OCI-LY7 (cell line): Measurements from ENCODE around the gene TRIM59. TPM values are rescaled to one million over a fixed set of nuclear protein-coding genes. Genes with fewer than 3 reads are reported as not detected.

ENCODE experiments used
- BruUV-seq: library from RNA; stranded (reverse); fragments of 400-500 nt; replicated peaks from 2 replicates; lab custom pipeline; 2021; lab: Mats Ljungman, UMichigan
- CTCF ChIA-PET: fragments of 300-600 bp; sonication (Branson Sonifier 250); formaldehyde crosslinking; loops from one replicate; lab custom pipeline; 2022; ENCODE audit warnings: antibody characterized with exemption; ENCODE audit not compliant: unreplicated experiment; lab: Charles Lee
- POLR2A ChIA-PET: fragments of 300-600 bp; sonication (Branson Sonifier 250); formaldehyde crosslinking; loops from one replicate; lab custom pipeline; 2022; ENCODE audit warnings: antibody characterized with exemption; lab: Charles Lee
- DNase-seq: peaks from one replicate; pipeline ENCODE4 v3.0.0-alpha.2; 2015; ENCODE audit warnings: low spot score
- H2AFZ ChIP-seq: fragments of 200-600 bp; sonication (generic), shearing (Covaris generic); 2 replicates; pipeline ENCODE4 v1.6.1; 2014; ENCODE audit warnings: mild to moderate bottlenecking, antibody characterized with exemption, low read length, moderate library complexity
- H3K27ac ChIP-seq: fragments of 200-600 bp; sonication (generic); 2 replicates; pipeline ENCODE4 v1.5.1; 2014; ENCODE audit warnings: mixed run types, low read depth, mild to moderate bottlenecking, moderate library complexity, low read length, inconsistent platforms; ENCODE audit not compliant: poor library complexity, severe bottlenecking
- H3K36me3 ChIP-seq: fragments of 200-600 bp; sonication (generic); 2 replicates; pipeline ENCODE4 v1.6.1; 2014; ENCODE audit warnings: mild to moderate bottlenecking, antibody characterized with exemption, low read length, moderate library complexity, mixed read lengths; ENCODE audit not compliant: insufficient read depth
- H3K4me1 ChIP-seq: fragments of 200-600 bp; sonication (generic); 2 replicates; pipeline ENCODE4 v1.5.1; 2014; ENCODE audit warnings: mild to moderate bottlenecking, low read length; ENCODE audit not compliant: insufficient read depth, poor library complexity, severe bottlenecking
- H3K4me2 ChIP-seq: fragments of 200-600 bp; sonication (generic); 2 replicates; pipeline ENCODE4 v1.6.1; 2014; ENCODE audit warnings: mild to moderate bottlenecking, low read length
- H3K4me3 ChIP-seq: fragments of 200-600 bp; sonication (generic); 2 replicates; pipeline ENCODE4 v1.5.1; 2014; ENCODE audit warnings: mild to moderate bottlenecking, low read depth, low read length; ENCODE audit not compliant: poor library complexity, severe bottlenecking
- H3K79me2 ChIP-seq: fragments of 200-600 bp; sonication (generic); 2 replicates; pipeline ENCODE4 v1.6.1; 2016; ENCODE audit warnings: low read depth, mild to moderate bottlenecking, low read length, moderate library complexity, mixed read lengths; ENCODE audit not compliant: insufficient read depth
- H3K9me2 ChIP-seq: fragments of 200-600 bp; sonication (generic); 2 replicates; pipeline ENCODE4 v1.6.1; 2016; ENCODE audit warnings: mild to moderate bottlenecking, low read length, mixed read lengths; ENCODE audit not compliant: insufficient read depth
- H3K9me3 ChIP-seq: fragments of 200-600 bp; sonication (generic); 2 replicates; pipeline ENCODE4 v1.6.1; 2014; ENCODE audit warnings: mild to moderate bottlenecking, mixed run types, low read length, mixed read lengths
- H4K20me1 ChIP-seq: fragments of 200-600 bp; sonication (generic); 2 replicates; pipeline ENCODE4 v1.6.1; 2014; ENCODE audit warnings: mild to moderate bottlenecking, antibody characterized with exemption, low read length, moderate library complexity, mixed read lengths; ENCODE audit not compliant: insufficient read depth
- EZH2phosphoT487 ChIP-seq: fragments of 200-600 bp; sonication (generic); IDR thresholded peaks from 2 replicates; pipeline ENCODE4 v1.6.1; 2018; ENCODE audit warnings: low read depth, borderline replicate concordance, mild to moderate bottlenecking, mixed run types, antibody characterized with exemption, low read length, moderate library complexity, mixed read lengths
- intact Hi-C: fragments of 100-400 bp; cut with micrococcal nuclease; formaldehyde crosslinking; loops from one replicate; pipeline ENCODE4 v1.10.0; 2022; ENCODE audit not compliant: unreplicated experiment
- total RNA-seq, 2 experiments: library from RNA; depleted of rRNA in 1 of 2; stranded (reverse); fragments of >200 nt in 1 of 2; shearing (Covaris generic) in 1 of 2; gene quantifications; 2 replicates each; pipeline ENCODE4 v1.2.3, GENCODE V29; 2014 to 2022
- TF ChIP-seq, protein P1 (sequence below): fragments of 200-600 bp; sonication (generic); conservative IDR thresholded peaks from 2 replicates; pipeline ENCODE4 v1.5.1; 2014; ENCODE audit warnings: mild to moderate bottlenecking, antibody characterized with exemption, low read length, moderate library complexity, mixed read lengths

TRIM59 gene
- total RNA-seq, 2 experiments from 2014 or later = 28.7 to 46.9 TPM

DNA sequence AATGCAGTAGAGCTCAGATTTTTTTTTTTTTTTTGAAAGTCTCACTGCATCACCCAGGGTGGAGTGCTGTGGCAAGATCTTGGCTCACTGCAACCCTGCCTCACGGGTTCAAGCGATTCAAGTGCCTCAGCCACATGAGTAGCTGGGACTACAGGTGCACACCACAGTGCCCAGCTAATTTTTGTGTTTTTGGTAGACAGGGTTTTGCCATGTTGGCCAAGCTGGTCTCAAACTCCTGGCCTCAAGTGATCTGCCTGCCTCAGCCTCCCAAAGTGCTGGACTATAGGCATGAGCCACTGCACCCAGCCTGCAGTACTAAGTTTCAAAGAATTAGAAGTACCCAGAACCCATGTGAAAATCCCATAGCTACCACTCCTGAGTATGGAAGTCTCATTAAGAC is 14.5 kb downstream of the TRIM59 start:
- no peak for TF ChIP-seq EZH2phosphoT487
- TF ChIP-seq, protein P1, sequence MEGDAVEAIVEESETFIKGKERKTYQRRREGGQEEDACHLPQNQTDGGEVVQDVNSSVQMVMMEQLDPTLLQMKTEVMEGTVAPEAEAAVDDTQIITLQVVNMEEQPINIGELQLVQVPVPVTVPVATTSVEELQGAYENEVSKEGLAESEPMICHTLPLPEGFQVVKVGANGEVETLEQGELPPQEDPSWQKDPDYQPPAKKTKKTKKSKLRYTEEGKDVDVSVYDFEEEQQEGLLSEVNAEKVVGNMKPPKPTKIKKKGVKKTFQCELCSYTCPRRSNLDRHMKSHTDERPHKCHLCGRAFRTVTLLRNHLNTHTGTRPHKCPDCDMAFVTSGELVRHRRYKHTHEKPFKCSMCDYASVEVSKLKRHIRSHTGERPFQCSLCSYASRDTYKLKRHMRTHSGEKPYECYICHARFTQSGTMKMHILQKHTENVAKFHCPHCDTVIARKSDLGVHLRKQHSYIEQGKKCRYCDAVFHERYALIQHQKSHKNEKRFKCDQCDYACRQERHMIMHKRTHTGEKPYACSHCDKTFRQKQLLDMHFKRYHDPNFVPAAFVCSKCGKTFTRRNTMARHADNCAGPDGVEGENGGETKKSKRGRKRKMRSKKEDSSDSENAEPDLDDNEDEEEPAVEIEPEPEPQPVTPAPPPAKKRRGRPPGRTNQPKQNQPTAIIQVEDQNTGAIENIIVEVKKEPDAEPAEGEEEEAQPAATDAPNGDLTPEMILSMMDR = no peak
- H2AFZ ChIP-seq = no peak overlapping the region
- no peak overlapping the region for H3K4me2 ChIP-seq
- peaks cover 32% of the 10 kb centered on the region; the same call in 1 of the 2 replicates for H4K20me1 ChIP-seq
- peaks cover 5% of the 10 kb centered on the region; the same call in 1 of the 2 replicates for H3K9me3 ChIP-seq
- BruUV-seq = no TSS peak
- no peak overlapping the region for H3K4me3 ChIP-seq
- no peak overlapping the region for H3K27ac ChIP-seq
- POLR2A ChIA-PET = interaction anchor here (0.6 to 3.5 kb wide), 9 partner anchors 9 to 638 kb away, joined by 4 to 22 read pairs (median 7); partner anchors contain the start of gene TRIM59
- H3K36me3 ChIP-seq = peaks cover 98% of the 10 kb centered on the region
- no peak for DNase-seq
- H3K4me1 ChIP-seq = peaks cover 13% of the 10 kb centered on the region
- peaks cover 97% of the 10 kb centered on the region for H3K79me2 ChIP-seq
- H3K9me2 ChIP-seq = no peaks in the 10 kb centered on the region
- CTCF ChIA-PET = no interaction called here
- intact Hi-C loops = no loop called here

DNA sequence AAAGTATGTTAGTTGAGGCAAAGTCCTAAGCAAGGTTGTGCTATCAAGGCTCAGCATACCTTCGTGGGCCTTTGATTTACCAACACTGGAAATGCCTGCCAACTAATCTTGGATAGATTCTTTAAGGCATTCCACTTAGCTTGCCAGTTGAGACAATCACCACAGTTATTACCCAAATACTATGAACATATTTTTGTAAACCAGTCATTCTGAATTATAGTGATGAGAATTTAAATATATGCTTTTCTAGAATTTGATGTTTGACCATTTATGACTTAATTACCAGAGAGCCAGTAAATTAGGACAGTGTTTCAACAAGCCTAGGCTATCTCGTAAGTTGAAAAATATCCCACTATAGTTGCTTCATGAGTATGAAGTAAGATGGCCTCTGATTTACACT is 15.5 kb downstream of the TRIM59 start:
- Histone ChIP-seq H3K36me3 (peaks cover 98% of the 10 kb centered on the region), H3K79me2 (peaks cover 92% of the 10 kb centered on the region), H3K4me1 (peaks cover 13% of the 10 kb centered on the region), H3K9me3 (no peaks in the 10 kb centered on the region; the same call in 1 of the 2 replicates), H3K4me3 (no peak overlapping the region), H2AFZ (no peak overlapping the region), H4K20me1 (peaks cover 32% of the 10 kb centered on the region; the same call in 1 of the 2 replicates), H3K9me2 (no peaks in the 10 kb centered on the region), H3K27ac (no peak overlapping the region), H3K4me2 (no peak overlapping the region)
- POLR2A ChIA-PET = interaction anchor here (0.6 to 1.2 kb wide), 2 partner anchors 10 kb away, joined by 3 to 8 read pairs; no protein-coding TSS in a partner anchor
- CTCF ChIA-PET = no interaction called here
- no peak for DNase-seq
- TF ChIP-seq, protein P1 = no peak
- no peak for TF ChIP-seq EZH2phosphoT487
- no TSS peak for BruUV-seq
- intact Hi-C loops = no loop called here

DNA sequence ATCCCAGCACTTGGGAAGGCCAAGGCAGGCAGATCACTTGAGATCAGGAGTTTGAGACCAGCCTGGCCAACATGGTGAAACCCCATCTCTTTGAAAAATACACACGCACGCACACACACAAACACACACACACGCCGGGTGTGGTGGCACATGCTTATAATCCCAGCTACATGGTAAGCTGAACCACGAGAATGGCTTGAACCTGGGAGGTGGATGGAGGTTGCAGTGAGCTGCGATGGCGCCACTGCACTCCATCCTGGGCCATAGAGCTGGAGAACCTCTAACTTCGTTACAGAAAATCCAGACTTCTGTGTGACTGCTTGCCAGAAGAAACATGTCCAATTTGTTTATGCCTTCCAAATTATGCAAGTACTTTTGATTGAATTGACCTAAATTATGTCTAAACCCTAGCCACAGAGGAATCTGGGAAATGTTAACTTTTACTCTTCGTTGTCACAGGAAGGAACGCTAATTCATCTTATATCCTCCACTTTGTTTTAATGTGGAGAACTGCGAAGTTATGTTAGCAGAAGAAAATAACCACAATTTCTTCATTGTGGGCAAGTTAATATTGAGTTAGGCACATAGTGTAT is 21.7 kb downstream of the TRIM59 start:
- Histone ChIP-seq H3K4me2 (no peak overlapping the region), H3K4me3 (no peak overlapping the region), H3K4me1 (no peaks in the 10 kb centered on the region), H4K20me1 (peaks cover 45% of the 10 kb centered on the region), H3K36me3 (peaks cover 100% of the 10 kb centered on the region), H3K9me3 (no peaks in the 10 kb centered on the region), H3K9me2 (no peaks in the 10 kb centered on the region), H3K79me2 (peaks cover 89% of the 10 kb centered on the region; the same call in 1 of the 2 replicates), H3K27ac (no peak overlapping the region), H2AFZ (no peak overlapping the region)
- TF ChIP-seq, protein P1 = no peak
- TF ChIP-seq EZH2phosphoT487 = no peak
- no TSS peak for BruUV-seq
- ChIA-PET POLR2A (interaction anchor here (1.0 to 1.3 kb wide), 2 partner anchors 8 to 13 kb away, joined by 4 to 5 read pairs; no protein-coding TSS in a partner anchor), CTCF (no interaction called here)
- DNase-seq = no peak
- intact Hi-C loops = no loop called here
